Endothelial cell of umbilical vein (primary cell): ENCODE measurements around the gene LYZL6.

Experiments used
- CTCF ChIP-seq, 2 donors: IDR thresholded peaks; 1 replicate in 1 of 2; 2 replicates in 1 of 2; pipeline ENCODE4 v1.5.1; 2011; ENCODE audit warnings: low read length in 2 of 2, mild to moderate bottlenecking in 2 of 2, moderate library complexity in 2 of 2, control low read depth in 1 of 2, inconsistent platforms in 1 of 2, low read depth in 1 of 2; ENCODE audit not compliant: insufficient read depth in 1 of 2; ENCODE audit errors: extremely low read depth in 1 of 2
- EZH2 ChIP-seq: IDR thresholded peaks from 2 replicates; pipeline ENCODE4 v1.6.1; 2012; ENCODE audit warnings: borderline replicate concordance, low read depth, mild to moderate bottlenecking, moderate library complexity, low read length, inconsistent platforms; ENCODE audit not compliant: severe bottlenecking
- FOS ChIP-seq: IDR thresholded peaks from 2 replicates; pipeline ENCODE4 v1.6.1; 2011; ENCODE audit warnings: mild to moderate bottlenecking, low read length, moderate library complexity, borderline replicate concordance; ENCODE audit not compliant: insufficient read depth
- MAX ChIP-seq: IDR thresholded peaks from 2 replicates; pipeline ENCODE4 v1.6.1; 2011; ENCODE audit not compliant: insufficient read depth, insufficient read length
- POLR2A ChIP-seq: IDR thresholded peaks from 2 replicates; pipeline ENCODE4 v1.6.1; 2012; ENCODE audit warnings: low read depth, mild to moderate bottlenecking, control low read depth, low read length
- POLR2AphosphoS5 ChIP-seq: IDR thresholded peaks from 2 replicates; pipeline ENCODE4 v1.6.1; 2012; ENCODE audit warnings: low read depth, mild to moderate bottlenecking, control low read depth, low read length, moderate library complexity; ENCODE audit not compliant: insufficient read depth

GRCh38 chr17:35893751-35894150 is 49.8 kb downstream of the LYZL6 start:
- TF ChIP-seq POLR2A: no peak
- no peak for TF ChIP-seq MAX
- TF ChIP-seq CTCF (IDR thresholded peaks at IDR 0.05; ENCODE audit: extremely low read depth in 1 of 2, insufficient read depth in 1 of 2, low read depth in 1 of 2, low read length in 2 of 2): no peak
- TF ChIP-seq EZH2: no peak
- TF ChIP-seq FOS: no peak
- no peak for TF ChIP-seq POLR2AphosphoS5
